GM20000 (cell line): Measurements from ENCODE around the gene PCIF1.

Source experiments
- DNase-seq: peaks from one replicate; pipeline ENCODE4 v3.0.0; 2012; ENCODE audit warnings: low spot score
- CTCF ChIP-seq: IDR thresholded peaks from 2 replicates; pipeline ENCODE4 v1.5.1; 2012; ENCODE audit warnings: mild to moderate bottlenecking, control low read depth; ENCODE audit errors: extremely low read depth, missing control alignments

Gene PCIF1

GRCh38 chr20:45892049-45892825 is 42.2 kb upstream of the PCIF1 start:
- DNase-seq: no peak
- TF ChIP-seq CTCF: no peak

GRCh38 chr20:45892828-45893500 is 41.5 kb upstream of the PCIF1 start:
- no peak for DNase-seq
- TF ChIP-seq CTCF: no peak

GRCh38 chr20:45893831-45894230 is 40.7 kb upstream of the PCIF1 start:
- DNase-seq: no peak
- no peak for TF ChIP-seq CTCF

- TF ChIP-seq CTCF: no peak
- no peak for DNase-seq
These were observed 39.7 kb upstream of the PCIF1 start for GRCh38 chr20:45894797-45895196.

- no peak for DNase-seq
- TF ChIP-seq CTCF: no peak
These were observed 37.8 kb upstream of the PCIF1 start for GRCh38 chr20:45896641-45897161.

GRCh38 chr20:45897289-45897688 is 37.2 kb upstream of the PCIF1 start:
- no peak for DNase-seq
- no peak for TF ChIP-seq CTCF

- DNase-seq: no peak
- TF ChIP-seq CTCF: no peak
These were observed 36.8 kb upstream of the PCIF1 start for GRCh38 chr20:45897692-45898091.
